NCI-H2171 (cell line): ENCODE results near the gene METTL23.
A peak's percentile ranks its signal among the peaks of the same experiment; 100 is the strongest.

Source experiments
- DNase-seq: peaks from one replicate; lab custom pipeline; 2025; lab: John Stamatoyannopoulos, UW

METTL23 gene

DNA sequence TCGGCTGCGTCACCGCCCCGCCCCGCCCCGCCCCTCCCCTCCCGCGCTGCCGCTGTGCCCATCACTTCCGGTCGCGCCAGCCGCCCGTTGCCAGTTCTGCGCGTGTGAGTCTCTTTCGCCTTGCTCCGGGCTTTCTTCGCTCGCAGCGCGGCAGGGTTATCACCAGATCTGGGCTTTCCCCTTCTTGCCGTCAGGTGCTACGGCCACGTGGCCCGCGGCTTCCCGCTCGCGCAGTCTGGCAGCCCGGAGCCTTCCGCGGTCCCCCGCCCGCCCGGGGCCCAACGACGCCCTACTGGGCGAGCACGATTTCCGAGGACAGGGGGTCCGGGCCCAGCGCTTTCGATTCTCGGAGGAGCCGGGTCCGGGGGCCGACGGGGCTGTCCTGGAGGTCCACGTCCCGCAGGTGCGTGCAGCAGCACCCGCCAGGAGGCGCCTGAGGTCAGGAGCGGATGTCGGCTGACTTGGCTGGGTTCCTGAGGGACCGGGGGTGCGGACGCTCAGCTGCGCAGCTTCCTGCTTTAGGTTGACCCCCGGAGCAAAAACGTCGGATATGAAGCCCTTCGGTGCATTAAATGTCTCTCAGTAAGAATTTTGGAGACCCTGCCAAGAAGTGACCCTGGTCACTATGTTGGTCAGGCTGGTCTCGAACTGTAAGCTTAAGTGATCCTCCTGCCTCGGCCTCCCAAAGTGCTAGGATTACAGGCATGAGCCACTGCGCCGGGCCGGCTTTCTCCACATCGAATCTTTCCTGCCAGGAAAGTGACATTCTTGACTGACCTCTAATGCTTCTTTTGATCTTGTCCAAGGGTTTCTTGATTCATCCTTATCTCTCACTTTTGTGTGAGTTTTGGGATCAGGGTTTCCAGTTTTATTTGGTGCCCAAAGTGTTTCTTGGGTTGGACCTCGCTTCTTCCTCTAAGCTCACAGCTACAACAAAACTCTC, at the start of gene METTL23:
Gene METTL23 (plus strand): TSS at position 64 of the 943 bp plus-strand sequence. CDS start 2,872 bp downstream, outside the sequence.
- DNase-seq, result peak; percentile 64

DNA sequence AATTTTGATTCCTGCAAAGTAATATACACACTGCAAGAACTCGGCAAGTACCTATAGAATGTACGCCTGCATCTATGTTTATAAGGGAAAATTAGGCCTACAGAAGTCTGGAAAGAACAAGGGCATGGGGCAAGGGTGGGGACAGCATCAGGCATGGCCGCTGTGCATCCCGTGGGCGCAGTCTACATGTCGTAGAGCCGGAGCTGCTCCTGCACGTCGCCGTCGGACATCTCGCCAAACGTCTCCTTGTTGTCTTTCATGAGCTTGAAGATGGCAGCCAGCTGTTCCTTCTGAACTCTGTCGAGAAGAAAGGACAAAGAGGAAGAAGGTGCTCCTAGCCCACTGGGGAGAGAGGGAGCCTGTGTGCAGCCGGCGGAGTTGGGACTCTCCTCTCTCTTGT, 49.2 kb upstream of the METTL23 start:
- no peak for DNase-seq

GRCh38 chr17:76678330-76678729, 48.3 kb upstream of the METTL23 start:
- no peak for DNase-seq

DNA sequence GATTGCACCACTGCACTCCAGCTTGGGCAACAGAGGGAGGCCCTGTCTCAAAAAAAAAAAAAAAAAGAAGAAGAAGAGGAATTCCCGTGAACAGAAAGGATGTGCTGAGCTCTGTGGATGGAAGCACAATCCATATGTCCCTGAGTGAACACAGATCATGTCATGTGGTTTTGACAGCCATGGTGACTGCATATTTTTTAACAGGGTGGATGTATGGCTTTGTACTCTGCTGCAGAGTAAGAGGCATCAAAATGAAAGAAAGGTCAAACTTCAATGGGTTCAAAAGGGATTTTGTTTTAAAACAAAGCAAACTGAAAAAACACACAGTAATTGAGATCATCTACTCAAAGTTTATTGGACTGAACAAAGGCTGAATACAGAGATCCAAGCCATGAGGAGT, 47.4 kb upstream of the METTL23 start:
- DNase-seq, result no peak

GRCh38 chr17:76681222-76682137, 45.2 kb upstream of the METTL23 start:
- peak; percentile 19 for DNase-seq

- DNase-seq, result no peak
Observed at GRCh38 chr17:76682296-76682695, 44.3 kb upstream of the METTL23 start.

DNA sequence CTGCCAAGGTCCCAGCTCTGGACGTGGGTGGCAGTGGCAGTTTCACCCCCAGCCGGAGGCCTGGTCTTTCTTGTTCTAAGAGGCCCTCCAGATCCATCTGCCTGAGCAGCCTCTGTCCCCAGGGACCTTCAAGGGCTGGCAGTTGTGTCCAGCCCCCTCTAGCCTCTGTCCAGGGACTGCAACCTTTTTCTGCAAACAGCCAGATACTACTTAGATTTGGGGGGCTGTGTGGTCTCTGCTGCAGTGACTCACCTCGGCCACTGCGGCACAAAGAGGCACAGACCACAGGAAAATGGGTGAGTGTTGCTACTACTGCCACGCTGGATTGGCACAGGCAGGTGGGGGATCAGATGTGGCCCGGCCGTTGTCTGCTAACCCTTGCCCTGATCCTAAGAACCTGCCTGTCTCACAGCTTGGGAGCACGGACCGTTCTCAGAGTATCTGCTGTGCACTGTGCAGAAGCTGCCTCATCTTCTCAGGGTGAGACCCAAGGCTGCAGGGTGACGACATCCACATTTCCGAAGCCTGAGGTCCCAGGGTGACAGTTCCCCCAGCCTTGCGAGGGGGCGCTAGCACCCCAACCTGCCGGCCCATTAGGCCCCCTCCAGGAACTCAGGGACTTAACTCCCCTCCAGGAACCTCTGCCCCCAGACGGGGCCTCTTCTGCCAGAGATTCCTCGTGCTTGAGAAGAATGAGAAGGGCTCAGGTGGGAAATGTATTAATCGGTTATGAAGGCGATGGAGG, 43.5 kb upstream of the METTL23 start:
- no peak for DNase-seq

DNA sequence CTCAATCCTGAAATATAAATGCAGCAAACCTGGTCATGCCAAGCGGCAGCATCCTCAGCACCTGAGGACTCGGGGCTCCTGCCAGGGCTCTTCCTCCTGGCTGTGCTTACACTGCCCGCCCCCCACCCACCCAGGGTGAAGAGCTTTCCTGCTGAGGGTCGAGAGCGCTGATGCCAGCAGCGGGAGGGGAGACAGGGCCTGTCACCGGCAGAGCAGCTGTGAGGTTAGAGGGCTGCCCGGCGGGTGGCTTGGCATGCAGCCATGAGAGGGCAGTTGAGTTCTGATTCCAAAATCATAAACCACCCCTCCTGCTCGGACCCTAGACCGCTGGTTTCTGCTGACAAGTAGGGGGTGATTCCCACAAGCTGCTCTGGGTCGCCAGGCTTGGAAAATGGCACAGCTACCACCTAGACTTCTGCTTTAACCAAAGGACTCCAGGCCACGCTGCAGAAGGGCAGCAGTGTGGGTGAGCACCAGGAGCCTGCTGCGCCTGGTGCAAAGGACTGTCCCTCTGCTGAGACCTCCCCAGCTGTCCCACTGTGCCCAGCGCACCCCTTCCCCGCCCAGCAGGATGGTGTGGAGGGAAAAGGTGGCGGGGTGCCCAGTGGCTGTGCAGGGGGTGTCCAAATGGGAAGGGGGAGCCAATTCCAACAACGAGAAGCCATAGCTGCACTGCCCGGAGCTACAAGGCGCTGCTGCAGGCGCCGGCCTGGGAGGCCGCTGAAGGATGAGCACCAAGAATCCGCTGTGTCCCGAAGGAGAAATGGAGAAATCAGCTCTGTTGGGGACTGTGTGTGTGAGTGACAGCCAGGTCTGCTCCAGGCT, 42.5 kb upstream of the METTL23 start:
- no peak for DNase-seq

DNA sequence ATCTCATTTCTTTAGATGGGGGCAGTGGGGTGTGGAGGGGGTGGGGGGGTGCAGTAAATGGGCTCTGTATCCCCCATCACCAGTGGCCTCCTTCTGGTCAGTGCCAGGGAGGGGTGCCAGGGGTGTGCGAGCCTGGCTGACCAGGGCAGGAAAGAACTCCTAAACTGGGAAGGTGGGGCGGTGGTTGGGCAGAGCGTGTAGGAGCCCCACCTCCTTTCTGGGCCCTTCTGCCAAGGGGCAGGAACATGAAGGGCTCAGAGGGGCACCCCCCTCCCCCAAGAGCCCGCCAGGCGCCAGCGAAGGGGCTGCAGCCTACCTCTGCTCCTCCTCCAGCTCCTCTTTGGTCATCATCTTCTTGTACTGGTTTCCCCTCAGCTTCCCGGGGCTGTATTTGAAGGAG, 41.9 kb upstream of the METTL23 start:
- DNase-seq, result no peak

DNA sequence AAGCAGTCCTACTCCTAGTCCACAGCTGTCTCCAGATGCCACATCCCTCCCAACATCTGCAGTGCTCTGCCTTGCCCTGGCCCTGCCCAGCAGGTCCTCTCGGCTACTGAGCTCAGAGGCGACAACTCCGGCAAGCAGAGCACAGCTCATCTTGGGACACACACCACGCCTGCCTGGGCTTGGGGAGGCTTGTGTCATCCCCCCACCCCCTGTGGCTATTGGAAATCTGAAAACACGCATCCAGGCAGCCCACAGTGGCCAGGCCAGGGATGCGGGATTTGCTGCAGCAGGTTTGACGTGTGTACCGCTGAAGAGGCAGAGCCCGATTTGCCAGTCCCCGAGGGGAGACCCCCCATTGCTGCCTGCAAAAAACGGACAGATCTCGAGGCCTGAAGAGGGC, 41.3 kb upstream of the METTL23 start:
- no peak for DNase-seq

- DNase-seq, result no peak
Observed at GRCh38 chr17:76685846-76686245, 40.8 kb upstream of the METTL23 start.

GRCh38 chr17:76686538-76687297, 39.9 kb upstream of the METTL23 start:
- no peak for DNase-seq

GRCh38 chr17:76687298-76688164, 39.1 kb upstream of the METTL23 start:
- no peak for DNase-seq

DNA sequence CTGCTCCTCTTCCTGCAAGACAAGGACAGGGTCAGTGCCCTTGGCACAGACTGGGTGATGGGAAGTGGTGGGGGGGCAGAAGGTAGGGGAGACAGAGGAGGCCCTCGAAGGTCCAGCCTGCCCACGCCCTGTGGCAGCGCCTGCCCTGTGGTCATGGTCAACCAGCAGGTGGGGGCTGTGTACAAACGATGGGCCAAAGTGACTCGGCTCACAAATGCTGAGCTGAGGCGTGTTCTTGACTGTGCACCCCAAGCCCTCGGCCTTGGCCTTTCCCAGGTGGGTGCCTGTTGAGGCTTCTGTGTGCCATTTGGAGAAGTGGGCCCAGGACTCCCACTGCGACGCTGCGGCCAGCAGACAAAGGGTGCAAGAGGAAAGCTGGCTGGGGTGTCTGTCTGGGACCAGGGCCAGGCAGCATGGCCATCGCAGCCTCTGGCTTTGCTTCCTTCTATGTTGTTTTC, 38.4 kb upstream of the METTL23 start:
- DNase-seq, result no peak

- no peak for DNase-seq
Observed at GRCh38 chr17:76689859-76690258, 36.8 kb upstream of the METTL23 start.

GRCh38 chr17:76690596-76691280, 35.9 kb upstream of the METTL23 start:
- no peak for DNase-seq

DNA sequence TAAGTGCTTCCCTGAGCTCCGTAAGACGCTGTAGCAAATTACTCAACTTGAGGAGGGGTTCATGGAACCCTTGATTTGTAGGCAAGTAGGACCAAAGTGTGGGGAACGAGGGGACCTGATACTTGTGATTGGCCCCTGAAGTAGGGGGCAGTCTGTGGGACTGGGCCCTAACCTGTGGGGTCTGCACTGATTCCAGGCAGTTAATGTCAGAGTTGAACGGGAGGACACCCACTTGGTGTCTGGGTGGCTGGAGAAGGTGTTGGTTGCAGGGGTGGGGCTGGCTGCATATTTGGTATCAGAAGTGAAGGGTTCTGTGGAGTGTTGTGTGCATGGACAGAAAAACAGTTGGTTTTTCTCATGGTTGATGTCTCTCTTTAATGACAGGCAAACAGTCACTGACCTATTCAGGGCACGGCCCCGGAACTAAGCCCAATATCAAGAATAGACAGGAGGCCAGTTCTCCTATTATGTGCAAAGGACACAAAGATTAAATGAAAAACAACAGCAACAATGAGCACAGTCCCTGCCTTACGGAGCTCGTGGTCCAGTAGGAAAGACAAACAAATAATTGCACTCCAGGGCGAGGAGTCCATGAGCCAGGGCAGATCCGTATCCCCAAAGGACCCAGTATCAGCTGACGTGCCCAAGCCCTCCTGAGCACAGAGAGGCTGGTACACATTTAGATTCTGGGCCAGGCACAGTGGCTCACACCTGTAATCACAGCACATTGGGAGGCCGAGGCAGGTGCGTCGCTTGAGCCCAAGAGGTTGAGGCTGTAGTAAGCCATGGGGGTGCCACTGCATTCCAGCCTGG, 35.1 kb upstream of the METTL23 start:
- no peak for DNase-seq
